GM12873 (cell line): Measurements from ENCODE around the gene PREX1.

Experiments used
- TF ChIP-seq, protein P1 (sequence below): IDR thresholded peaks from 2 replicates; pipeline ENCODE4 v1.5.1; 2012; ENCODE audit warnings: low read depth, mild to moderate bottlenecking, moderate library complexity, low read length, control low read depth; ENCODE audit not compliant: insufficient read depth; ENCODE audit errors: missing control alignments

PREX1 gene

GRCh38 chr20:48779435-48779834 is 48.4 kb downstream of the PREX1 start:
- TF ChIP-seq, protein P1, sequence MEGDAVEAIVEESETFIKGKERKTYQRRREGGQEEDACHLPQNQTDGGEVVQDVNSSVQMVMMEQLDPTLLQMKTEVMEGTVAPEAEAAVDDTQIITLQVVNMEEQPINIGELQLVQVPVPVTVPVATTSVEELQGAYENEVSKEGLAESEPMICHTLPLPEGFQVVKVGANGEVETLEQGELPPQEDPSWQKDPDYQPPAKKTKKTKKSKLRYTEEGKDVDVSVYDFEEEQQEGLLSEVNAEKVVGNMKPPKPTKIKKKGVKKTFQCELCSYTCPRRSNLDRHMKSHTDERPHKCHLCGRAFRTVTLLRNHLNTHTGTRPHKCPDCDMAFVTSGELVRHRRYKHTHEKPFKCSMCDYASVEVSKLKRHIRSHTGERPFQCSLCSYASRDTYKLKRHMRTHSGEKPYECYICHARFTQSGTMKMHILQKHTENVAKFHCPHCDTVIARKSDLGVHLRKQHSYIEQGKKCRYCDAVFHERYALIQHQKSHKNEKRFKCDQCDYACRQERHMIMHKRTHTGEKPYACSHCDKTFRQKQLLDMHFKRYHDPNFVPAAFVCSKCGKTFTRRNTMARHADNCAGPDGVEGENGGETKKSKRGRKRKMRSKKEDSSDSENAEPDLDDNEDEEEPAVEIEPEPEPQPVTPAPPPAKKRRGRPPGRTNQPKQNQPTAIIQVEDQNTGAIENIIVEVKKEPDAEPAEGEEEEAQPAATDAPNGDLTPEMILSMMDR: no peak

GRCh38 chr20:48777821-48778220 is 50.0 kb downstream of the PREX1 start:
- TF ChIP-seq, protein P1: no peak

DNA sequence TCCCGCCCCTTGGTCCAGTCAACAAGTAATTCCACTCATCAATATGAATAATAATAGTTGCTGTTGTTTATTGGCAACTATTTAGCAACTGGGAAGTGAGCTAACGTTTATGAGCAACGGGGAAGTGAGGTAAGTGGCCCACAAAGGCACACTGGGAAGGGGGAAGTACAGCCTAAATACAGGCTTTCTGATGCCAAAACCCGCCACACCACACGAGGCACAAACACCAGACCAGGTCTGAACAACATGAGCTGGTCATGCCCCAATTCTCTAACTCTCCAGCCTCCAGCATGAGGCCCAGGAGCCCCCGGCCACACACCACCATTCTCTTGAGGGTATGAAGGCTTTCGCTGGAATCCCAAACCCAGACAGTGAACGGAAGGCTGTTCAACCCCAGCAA is 50.8 kb downstream of the PREX1 start:
- TF ChIP-seq, protein P1: no peak

- TF ChIP-seq, protein P1: no peak
Measured at GRCh38 chr20:48776306-48776705, 51.5 kb downstream of the PREX1 start.

- TF ChIP-seq, protein P1: no peak
Measured at GRCh38 chr20:48774696-48775095, 53.1 kb downstream of the PREX1 start.

- TF ChIP-seq, protein P1: no peak
Measured at GRCh38 chr20:48773837-48774418, 53.9 kb downstream of the PREX1 start.

DNA sequence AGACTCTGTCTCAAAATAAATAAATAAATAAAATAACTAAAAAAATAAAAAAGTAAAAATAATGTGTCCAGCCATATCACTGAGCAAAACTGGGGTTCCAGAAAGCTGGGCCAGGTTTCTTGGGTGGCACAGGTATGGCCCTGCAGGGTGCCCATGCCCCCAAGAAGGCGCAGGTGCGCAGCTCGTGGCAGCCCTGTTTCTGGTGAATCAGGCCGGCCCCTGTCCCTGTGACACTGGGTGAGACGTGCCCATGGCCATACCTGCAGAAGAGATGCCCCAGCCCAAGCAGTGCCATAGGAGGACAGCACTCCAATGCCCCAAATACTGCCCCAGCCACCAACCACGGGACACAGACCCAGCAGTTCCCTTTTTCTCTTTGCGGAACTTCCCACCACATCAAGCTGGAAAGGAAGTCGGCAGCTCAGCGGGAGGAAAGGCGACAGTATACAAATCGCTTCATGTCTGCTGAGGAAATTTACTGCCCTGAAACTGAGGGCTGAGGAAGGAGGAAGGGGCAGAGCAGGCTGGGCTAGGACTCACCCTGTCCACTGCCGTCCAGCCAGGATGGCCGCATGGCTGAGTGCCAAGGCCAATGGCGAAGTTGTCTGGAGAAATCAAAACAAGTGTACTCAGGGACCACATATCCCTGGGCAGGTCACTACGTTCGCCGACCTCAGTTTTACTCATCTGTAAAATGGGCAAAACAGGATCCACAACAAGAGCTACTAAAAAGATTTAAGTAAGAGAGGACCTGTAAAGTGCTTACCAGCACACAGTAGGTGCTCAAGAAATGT is 55.4 kb downstream of the PREX1 start:
- TF ChIP-seq, protein P1: no peak
